BE2C (cell line): Measurements from ENCODE around the gene MCU.

Source experiments
- DNase-seq: peaks from one replicate; pipeline ENCODE4 v3.0.0-alpha.2; 2020
- H3K27me3 ChIP-seq: fragments of 250-450 bp; sonication (Bioruptor Pico); 2 replicates; pipeline ENCODE4 v1.5.1; 2020; ENCODE audit warnings: mild to moderate bottlenecking
- H3K36me3 ChIP-seq: fragments of 250-450 bp; sonication (Bioruptor Pico); 2 replicates; pipeline ENCODE4 v1.5.1; 2020; ENCODE audit warnings: mild to moderate bottlenecking
- H3K4me1 ChIP-seq: fragments of 250-450 bp; sonication (Bioruptor Pico); 2 replicates; pipeline ENCODE4 v1.5.1; 2020
- H3K4me3 ChIP-seq: 2 replicates; pipeline ENCODE4 v1.5.1; 2011; ENCODE audit warnings: low read depth, low read length
- H3K9me3 ChIP-seq: fragments of 250-450 bp; sonication (Bioruptor Pico); 2 replicates; pipeline ENCODE4 v1.5.1; 2020
- CTCF ChIP-seq: IDR thresholded peaks from 2 replicates; pipeline ENCODE4 v1.5.1; 2012; ENCODE audit warnings: mild to moderate bottlenecking, low read depth, low read length

MCU gene

DNA sequence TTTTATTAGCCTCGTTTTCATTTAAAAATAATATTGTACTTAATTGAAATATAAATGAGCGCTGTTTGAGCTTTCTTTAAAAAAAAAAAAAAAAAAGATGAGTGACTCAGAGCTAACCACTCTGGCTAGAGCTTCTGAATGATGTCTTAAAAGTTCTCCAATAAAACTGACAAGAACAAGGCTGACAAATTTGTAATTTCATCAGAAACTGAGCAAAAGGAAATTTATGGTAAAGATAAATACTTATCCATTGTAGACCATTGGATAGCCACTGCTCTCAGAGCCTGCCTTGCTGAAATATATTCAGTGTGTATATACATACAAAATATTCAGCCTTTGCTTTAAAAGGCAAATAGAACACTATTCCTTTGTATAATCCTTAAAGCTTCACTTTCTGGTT, 110.4 kb downstream of the MCU start:
- no peaks in the 10 kb centered on the region for H3K4me1 ChIP-seq
- TF ChIP-seq CTCF = no peak
- H3K4me3 ChIP-seq = no peak overlapping the region
- no peaks in the 10 kb centered on the region for H3K9me3 ChIP-seq
- no peaks in the 10 kb centered on the region for H3K27me3 ChIP-seq
- DNase-seq = no peak
- H3K36me3 ChIP-seq = no peaks in the 10 kb centered on the region

DNA sequence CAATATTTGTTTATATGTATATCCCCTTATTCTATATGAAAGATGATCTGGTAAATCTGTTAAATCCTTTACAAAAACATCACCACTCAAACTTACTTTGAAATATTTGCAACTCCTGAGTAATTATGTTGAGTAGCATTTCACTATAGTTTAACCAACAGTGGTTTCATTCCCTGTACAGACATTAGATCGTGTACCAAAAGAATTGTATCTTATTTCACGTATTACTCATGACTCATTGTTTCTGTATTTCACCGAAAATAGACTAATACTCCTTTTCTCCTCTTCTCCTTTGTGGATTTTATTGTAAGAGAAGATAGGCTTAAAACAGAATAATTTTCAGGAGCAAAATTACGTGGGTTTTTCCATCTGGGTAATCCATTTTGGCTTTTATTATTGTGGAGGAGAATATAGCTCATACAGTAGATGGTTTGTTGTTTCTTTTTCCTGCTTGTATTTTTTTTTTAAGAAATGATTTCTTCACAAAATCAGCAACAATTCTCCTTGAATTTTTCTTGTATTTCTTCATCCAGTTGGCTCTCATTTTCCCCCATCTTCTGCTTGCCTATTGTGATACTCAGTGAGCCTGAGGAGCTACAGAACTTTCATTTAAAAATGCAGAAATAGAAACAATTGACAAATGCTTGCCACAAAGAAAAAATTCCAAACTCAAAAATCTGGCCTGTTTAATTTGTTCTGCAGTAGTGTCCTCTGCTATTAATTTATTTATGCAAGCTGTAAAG, 111.0 kb downstream of the MCU start:
- Histone ChIP-seq H3K4me3 (no peak overlapping the region), H3K27me3 (no peaks in the 10 kb centered on the region), H3K36me3 (no peaks in the 10 kb centered on the region), H3K9me3 (no peaks in the 10 kb centered on the region), H3K4me1 (no peaks in the 10 kb centered on the region)
- no peak for DNase-seq
- no peak for TF ChIP-seq CTCF

DNA sequence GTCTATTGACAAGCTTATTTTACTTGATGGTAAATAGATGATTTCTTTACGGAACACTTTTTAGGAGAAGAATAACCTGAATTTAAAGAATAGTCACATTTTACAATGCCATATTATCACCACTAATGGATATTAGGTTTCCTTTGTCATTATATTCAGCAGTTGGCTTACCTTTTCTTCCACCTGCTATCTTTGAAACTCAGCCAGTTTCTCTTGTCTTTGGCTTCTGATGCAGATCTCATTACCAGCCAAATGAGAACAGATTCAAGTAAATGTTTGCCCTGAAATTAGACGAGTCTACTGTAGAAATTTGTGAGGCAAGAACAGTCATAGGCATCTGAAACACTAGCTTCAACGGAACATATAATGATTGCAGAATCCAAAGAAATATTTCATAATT, 116.1 kb downstream of the MCU start:
- no peak for TF ChIP-seq CTCF
- DNase-seq = no peak
- no peaks in the 10 kb centered on the region for H3K36me3 ChIP-seq
- H3K9me3 ChIP-seq = no peaks in the 10 kb centered on the region
- no peak overlapping the region for H3K4me3 ChIP-seq
- no peaks in the 10 kb centered on the region for H3K27me3 ChIP-seq
- no peaks in the 10 kb centered on the region for H3K4me1 ChIP-seq

GRCh38 chr10:72809006-72809405, 117.1 kb downstream of the MCU start:
- H3K4me1 ChIP-seq = no peaks in the 10 kb centered on the region
- no peaks in the 10 kb centered on the region for H3K9me3 ChIP-seq
- H3K4me3 ChIP-seq = no peak overlapping the region
- H3K27me3 ChIP-seq = no peaks in the 10 kb centered on the region
- no peak for DNase-seq
- TF ChIP-seq CTCF = no peak
- H3K36me3 ChIP-seq = no peaks in the 10 kb centered on the region

DNA sequence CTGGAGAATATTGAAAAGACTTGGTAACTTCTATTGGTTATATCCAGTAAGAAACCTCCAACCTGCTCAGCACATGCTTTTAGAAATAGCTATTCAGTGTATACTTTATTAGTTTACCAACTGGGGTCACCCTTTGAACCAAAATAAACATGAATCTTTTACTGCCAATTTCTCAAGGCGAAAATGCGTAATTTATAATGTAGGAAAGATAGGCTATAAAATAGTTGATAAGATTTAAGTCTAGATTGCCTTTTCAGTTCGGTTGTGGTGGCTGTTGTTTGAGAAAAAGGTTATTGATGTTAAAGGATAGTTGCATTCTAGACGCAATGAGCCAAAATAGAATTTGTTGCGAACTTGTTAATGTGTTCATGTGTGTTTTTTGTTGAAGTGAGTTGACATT, 119.0 kb downstream of the MCU start:
- Histone ChIP-seq H3K4me1 (no peaks in the 10 kb centered on the region), H3K27me3 (no peaks in the 10 kb centered on the region), H3K9me3 (no peaks in the 10 kb centered on the region), H3K36me3 (no peaks in the 10 kb centered on the region), H3K4me3 (no peak overlapping the region)
- no peak for TF ChIP-seq CTCF
- no peak for DNase-seq

GRCh38 chr10:72812415-72812752, 120.4 kb downstream of the MCU start:
- DNase-seq = no peak
- H3K27me3 ChIP-seq = no peaks in the 10 kb centered on the region
- no peaks in the 10 kb centered on the region for H3K9me3 ChIP-seq
- TF ChIP-seq CTCF = no peak
- H3K4me3 ChIP-seq = no peak overlapping the region
- H3K36me3 ChIP-seq = no peaks in the 10 kb centered on the region
- no peaks in the 10 kb centered on the region for H3K4me1 ChIP-seq
